IMR-90 (cell line): Measurements from ENCODE around the gene BTG3. TPM values are rescaled to one million over a fixed set of nuclear protein-coding genes. Genes with fewer than 3 reads are reported as not detected.

Source experiments
- ATAC-seq: fragments of 200-7000 bp; cut with Tn5 transposase; 2 replicates; pipeline ENCODE4 v1.9.1; 2020; ENCODE audit warnings: low read depth, mild to moderate bottlenecking, moderate library complexity
- BruUV-seq: library from RNA; stranded (reverse); fragments of 400-500 nt; replicated peaks from 2 replicates; lab custom pipeline; 2021; lab: Mats Ljungman, UMichigan
- CTCF ChIA-PET: fragments of 300-600 bp; formaldehyde crosslinking; extraction: SDS; loops from one replicate; lab custom pipeline; 2021; ENCODE audit warnings: antibody characterized with exemption; lab: Yijun Ruan, JAX
- POLR2A ChIA-PET: fragments of 300-600 bp; sonication (Branson Sonifier 250); formaldehyde crosslinking; loops from one replicate; lab custom pipeline; 2022; ENCODE audit warnings: antibody characterized with exemption; ENCODE audit not compliant: unreplicated experiment; lab: Charles Lee
- DNase-seq: peaks from one replicate; pipeline ENCODE4 v3.0.0; 2013
- H2AFZ ChIP-seq: replicated peaks from 2 replicates; pipeline ENCODE3; 2013; ENCODE audit warnings: low read length, mild to moderate bottlenecking; ENCODE audit not compliant: poor library complexity
- H2AK5ac ChIP-seq: 2 replicates; pipeline ENCODE4 v1.6.1; 2013; ENCODE audit warnings: low read depth, low read length, inconsistent platforms
- H2AK9ac ChIP-seq: replicated peaks from 2 replicates; pipeline ENCODE3; 2013; ENCODE audit warnings: mild to moderate bottlenecking, low read depth, low read length, moderate library complexity; ENCODE audit not compliant: poor library complexity
- H2BK120ac ChIP-seq: 2 replicates; pipeline ENCODE4 v1.6.1; 2013; ENCODE audit warnings: low read depth, low read length, inconsistent platforms
- H2BK15ac ChIP-seq: 3 replicates; pipeline ENCODE4 v1.6.1; 2013; ENCODE audit warnings: low read depth, low read length, inconsistent platforms
- H2BK20ac ChIP-seq: 2 replicates; pipeline ENCODE4 v1.6.1; 2013; ENCODE audit warnings: low read depth, mild to moderate bottlenecking, inconsistent platforms, low read length, moderate library complexity
- H2BK5ac ChIP-seq: 2 replicates; pipeline ENCODE4 v1.6.1; 2013; ENCODE audit warnings: mild to moderate bottlenecking, low read depth, low read length, inconsistent platforms; ENCODE audit not compliant: poor library complexity, severe bottlenecking
- H3K14ac ChIP-seq: replicated peaks from 2 replicates; pipeline ENCODE4 v1.6.1; 2013; ENCODE audit warnings: low read depth, low read length, inconsistent platforms
- H3K18ac ChIP-seq: 2 replicates; pipeline ENCODE4 v1.6.1; 2013; ENCODE audit warnings: low read depth, low read length, control low read depth
- H3K23ac ChIP-seq: 2 replicates; pipeline ENCODE4 v1.6.1; 2013; ENCODE audit warnings: low read depth, low read length, inconsistent platforms
- H3K27ac ChIP-seq: 2 replicates; pipeline ENCODE4 v1.5.1; 2013; ENCODE audit warnings: mild to moderate bottlenecking, control low read depth, low read length; ENCODE audit not compliant: insufficient read depth
- H3K27me3 ChIP-seq: 2 replicates; pipeline ENCODE4 v1.6.1; 2013; ENCODE audit warnings: low read length; ENCODE audit not compliant: control insufficient read depth, insufficient read depth
- H3K36me3 ChIP-seq: 2 replicates; pipeline ENCODE4 v1.6.1; 2013; ENCODE audit warnings: low read length, mixed read lengths; ENCODE audit not compliant: control insufficient read depth, insufficient read depth
- H3K4ac ChIP-seq: 2 replicates; pipeline ENCODE4 v1.6.1; 2013; ENCODE audit warnings: low read depth, low read length, inconsistent platforms
- H3K4me1 ChIP-seq: 2 replicates; pipeline ENCODE4 v1.6.1; 2013; ENCODE audit warnings: low read length, mixed read lengths; ENCODE audit not compliant: control insufficient read depth, insufficient read depth
- H3K4me2 ChIP-seq: 2 replicates; pipeline ENCODE4 v1.6.1; 2013; ENCODE audit warnings: low read depth, mild to moderate bottlenecking, control low read depth, low read length, moderate library complexity
- H3K4me3 ChIP-seq: 2 replicates; pipeline ENCODE4 v1.5.1; 2013; ENCODE audit warnings: low read depth, mild to moderate bottlenecking, control low read depth, low read length, moderate library complexity; ENCODE audit not compliant: insufficient read depth
- H3K56ac ChIP-seq: 2 replicates; pipeline ENCODE4 v1.6.1; 2013; ENCODE audit warnings: low read length, inconsistent platforms; ENCODE audit not compliant: insufficient read depth; ENCODE audit errors: extremely low read depth
- H3K79me1 ChIP-seq, 2 experiments: 2 replicates each; pipeline ENCODE4 v1.6.1; 2013; ENCODE audit warnings: low read length in 2 of 2, inconsistent platforms in 1 of 2, low read depth in 1 of 2
- H3K9ac ChIP-seq: 2 replicates; pipeline ENCODE4 v1.6.1; 2013; ENCODE audit warnings: low read depth, low read length, control low read depth
- H3K9me1 ChIP-seq: 2 replicates; pipeline ENCODE4 v1.6.1; 2013; ENCODE audit warnings: low read length, inconsistent platforms; ENCODE audit not compliant: insufficient read depth
- H3K9me3 ChIP-seq: 2 replicates; pipeline ENCODE4 v1.6.1; 2013; ENCODE audit warnings: low read length; ENCODE audit not compliant: control insufficient read depth, insufficient read depth
- H4K20me1 ChIP-seq: 2 replicates; pipeline ENCODE4 v1.6.1; 2013; ENCODE audit warnings: low read length, inconsistent platforms; ENCODE audit not compliant: insufficient read depth
- H4K5ac ChIP-seq: 2 replicates; pipeline ENCODE4 v1.6.1; 2013; ENCODE audit warnings: mild to moderate bottlenecking, low read depth, low read length, control low read depth
- H4K8ac ChIP-seq, 2 experiments: 2 replicates each; pipeline ENCODE4 v1.6.1; 2013; ENCODE audit warnings: low read depth in 2 of 2, low read length in 2 of 2, control low read depth in 1 of 2, inconsistent platforms in 1 of 2
- H4K91ac ChIP-seq: 2 replicates; pipeline ENCODE4 v1.6.1; 2013; ENCODE audit warnings: low read depth, low read length, inconsistent platforms; ENCODE audit not compliant: insufficient read depth
- BHLHE40 ChIP-seq: fragments of 150-350 bp; IDR thresholded peaks from 2 replicates; pipeline ENCODE4 v1.6.1; 2016; ENCODE audit warnings: mild to moderate bottlenecking, low read depth, low read length
- CEBPB ChIP-seq: IDR thresholded peaks from 2 replicates; pipeline ENCODE4 v1.6.1; 2012; ENCODE audit warnings: low read depth, low read length, improper control_type of control experiment
- CHD1 ChIP-seq: IDR thresholded peaks from 2 replicates; pipeline ENCODE4 v1.6.1; 2012; ENCODE audit warnings: low read depth, low read length, improper control_type of control experiment
- FOS ChIP-seq: fragments of 150-350 bp; IDR thresholded peaks from 2 replicates; pipeline ENCODE4 v1.6.1; 2016; ENCODE audit warnings: low read depth, low read length
- MAFK ChIP-seq: IDR thresholded peaks from 2 replicates; pipeline ENCODE4 v1.6.1; 2012; ENCODE audit warnings: low read depth, low read length, improper control_type of control experiment
- MAZ ChIP-seq: IDR thresholded peaks from 2 replicates; pipeline ENCODE4 v1.6.1; 2012; ENCODE audit warnings: low read depth, mild to moderate bottlenecking, low read length, improper control_type of control experiment, moderate library complexity, borderline replicate concordance
- MXI1 ChIP-seq: IDR thresholded peaks from 2 replicates; pipeline ENCODE4 v1.6.1; 2012; ENCODE audit warnings: low read depth, mild to moderate bottlenecking, low read length, moderate library complexity, borderline replicate concordance
- NFE2L2 ChIP-seq: fragments of 150-350 bp; IDR thresholded peaks from 2 replicates; pipeline ENCODE4 v1.6.1; 2016; ENCODE audit warnings: low read depth, mild to moderate bottlenecking, low read length
- POLR2A ChIP-seq: IDR thresholded peaks from 2 replicates; pipeline ENCODE4 v1.6.1; 2012; ENCODE audit warnings: mild to moderate bottlenecking, low read depth, low read length
- RAD21 ChIP-seq: IDR thresholded peaks from 2 replicates; pipeline ENCODE4 v1.6.1; 2012; ENCODE audit warnings: low read length, improper control_type of control experiment
- RCOR1 ChIP-seq: IDR thresholded peaks from 2 replicates; pipeline ENCODE4 v1.6.1; 2012; ENCODE audit warnings: mild to moderate bottlenecking, low read length, improper control_type of control experiment; ENCODE audit not compliant: insufficient replicate concordance
- RFX5 ChIP-seq: IDR thresholded peaks from 2 replicates; pipeline ENCODE4 v1.8.0; 2012; ENCODE audit warnings: low read depth, mild to moderate bottlenecking, low read length, moderate library complexity
- SMC3 ChIP-seq: fragments of 150-350 bp; IDR thresholded peaks from 2 replicates; pipeline ENCODE4 v1.6.1; 2016; ENCODE audit warnings: low read depth, mild to moderate bottlenecking, antibody characterized with exemption, low read length, moderate library complexity
- WGBS, 2 experiments: methylation state at CpG; one replicate each; pipeline versions ENCODE4 v1.1.5 to v1.1.7; 2013; ENCODE audit warnings: missing lambda C conversion rate in 2 of 2; ENCODE audit not compliant: insufficient read length in 1 of 2; ENCODE audit errors: extremely low coverage in 2 of 2; 5-methylcytosine and 5-hydroxymethylcytosine counted together
- dilution Hi-C: fragments of 300-500 bp; cut with HindIII; formaldehyde crosslinking; loops from one replicate; pipeline ENCODE4 v1.14.3; 2018; ENCODE audit warnings: low sequenced_read_pairs; ENCODE audit not compliant: unreplicated experiment
- in situ Hi-C: fragments of 300-500 bp; cut with MboI; formaldehyde crosslinking; loops from 3 replicates; pipeline ENCODE4 v1.14.3; 2019; ENCODE audit warnings: low sequenced_read_pairs, inconsistent platforms, mixed read lengths
- intact Hi-C: fragments of 100-400 bp; cut with micrococcal nuclease; formaldehyde crosslinking; loops from 2 replicates; pipeline ENCODE4 v1.10.0; 2022
- polyA plus RNA-seq, 3 experiments: library from polyadenylated mRNA; depleted of rRNA; stranded (reverse); fragments of >200 nt; gene quantifications; 2 replicates each; pipeline ENCODE4 v1.2.3, GENCODE V29; 2012; ENCODE audit warnings: low replicate concordance in 1 of 3
- total RNA-seq: library from RNA; depleted of rRNA; stranded (reverse); fragments of >200 nt; gene quantifications from 2 replicates; pipeline ENCODE4 v1.2.3, GENCODE V29; 2012
- TF ChIP-seq, protein P1 (sequence below): fragments of 150-350 bp; IDR thresholded peaks from 2 replicates; pipeline ENCODE4 v1.6.1; 2017; ENCODE audit warnings: mild to moderate bottlenecking, antibody characterized with exemption, low read length, low read depth
- TF ChIP-seq, protein P2 (sequence below): fragments of 150-350 bp; IDR thresholded peaks from 2 replicates; pipeline ENCODE4 v1.6.1; 2016; ENCODE audit warnings: low read depth, mild to moderate bottlenecking, low read length, moderate library complexity, borderline replicate concordance
- TF ChIP-seq, protein P3 (sequence below): conservative IDR thresholded peaks from 2 replicates; pipeline ENCODE4 v1.5.1; 2012; ENCODE audit warnings: mild to moderate bottlenecking, low read depth, low read length, improper control_type of control experiment

The BTG3 gene
- total and polyA plus RNA-seq, 2 of the 4 experiments (the other 2 are of a cell fraction) = 22.4 to 38.1 TPM

DNA sequence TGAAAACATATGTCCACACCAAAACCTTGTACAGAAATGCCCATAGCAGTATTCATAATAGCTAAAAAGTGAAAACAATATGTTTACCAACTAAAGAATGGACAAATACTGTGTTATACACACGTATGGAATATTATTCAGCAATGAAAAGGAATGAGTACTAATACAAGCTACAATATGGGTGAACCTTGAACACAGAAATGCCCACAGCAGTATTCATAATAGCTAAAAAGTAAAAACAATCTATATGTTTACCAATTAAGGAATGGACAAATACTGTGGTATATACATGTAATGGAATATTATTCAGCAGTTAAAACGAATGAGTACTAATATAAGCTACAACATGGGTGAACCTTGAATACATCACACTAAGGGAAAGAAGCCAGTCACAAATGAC is 3.0 kb downstream of the BTG3 start:
- no peak overlapping the region for H3K23ac ChIP-seq
- no peak overlapping the region for H3K14ac ChIP-seq
- TF ChIP-seq, protein P1, sequence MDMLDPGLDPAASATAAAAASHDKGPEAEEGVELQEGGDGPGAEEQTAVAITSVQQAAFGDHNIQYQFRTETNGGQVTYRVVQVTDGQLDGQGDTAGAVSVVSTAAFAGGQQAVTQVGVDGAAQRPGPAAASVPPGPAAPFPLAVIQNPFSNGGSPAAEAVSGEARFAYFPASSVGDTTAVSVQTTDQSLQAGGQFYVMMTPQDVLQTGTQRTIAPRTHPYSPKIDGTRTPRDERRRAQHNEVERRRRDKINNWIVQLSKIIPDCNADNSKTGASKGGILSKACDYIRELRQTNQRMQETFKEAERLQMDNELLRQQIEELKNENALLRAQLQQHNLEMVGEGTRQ = no peak
- TF ChIP-seq RAD21 = no peak
- no peak for TF ChIP-seq POLR2A
- no peak for TF ChIP-seq RFX5
- TF ChIP-seq SMC3 = no peak
- TF ChIP-seq MAZ = no peak
- TF ChIP-seq, protein P2, sequence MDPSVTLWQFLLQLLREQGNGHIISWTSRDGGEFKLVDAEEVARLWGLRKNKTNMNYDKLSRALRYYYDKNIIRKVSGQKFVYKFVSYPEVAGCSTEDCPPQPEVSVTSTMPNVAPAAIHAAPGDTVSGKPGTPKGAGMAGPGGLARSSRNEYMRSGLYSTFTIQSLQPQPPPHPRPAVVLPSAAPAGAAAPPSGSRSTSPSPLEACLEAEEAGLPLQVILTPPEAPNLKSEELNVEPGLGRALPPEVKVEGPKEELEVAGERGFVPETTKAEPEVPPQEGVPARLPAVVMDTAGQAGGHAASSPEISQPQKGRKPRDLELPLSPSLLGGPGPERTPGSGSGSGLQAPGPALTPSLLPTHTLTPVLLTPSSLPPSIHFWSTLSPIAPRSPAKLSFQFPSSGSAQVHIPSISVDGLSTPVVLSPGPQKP = no peak
- no peak for TF ChIP-seq CEBPB
- no peak for TF ChIP-seq CHD1
- no peak for TF ChIP-seq BHLHE40
- TF ChIP-seq MXI1 = no peak
- TF ChIP-seq, protein P3, sequence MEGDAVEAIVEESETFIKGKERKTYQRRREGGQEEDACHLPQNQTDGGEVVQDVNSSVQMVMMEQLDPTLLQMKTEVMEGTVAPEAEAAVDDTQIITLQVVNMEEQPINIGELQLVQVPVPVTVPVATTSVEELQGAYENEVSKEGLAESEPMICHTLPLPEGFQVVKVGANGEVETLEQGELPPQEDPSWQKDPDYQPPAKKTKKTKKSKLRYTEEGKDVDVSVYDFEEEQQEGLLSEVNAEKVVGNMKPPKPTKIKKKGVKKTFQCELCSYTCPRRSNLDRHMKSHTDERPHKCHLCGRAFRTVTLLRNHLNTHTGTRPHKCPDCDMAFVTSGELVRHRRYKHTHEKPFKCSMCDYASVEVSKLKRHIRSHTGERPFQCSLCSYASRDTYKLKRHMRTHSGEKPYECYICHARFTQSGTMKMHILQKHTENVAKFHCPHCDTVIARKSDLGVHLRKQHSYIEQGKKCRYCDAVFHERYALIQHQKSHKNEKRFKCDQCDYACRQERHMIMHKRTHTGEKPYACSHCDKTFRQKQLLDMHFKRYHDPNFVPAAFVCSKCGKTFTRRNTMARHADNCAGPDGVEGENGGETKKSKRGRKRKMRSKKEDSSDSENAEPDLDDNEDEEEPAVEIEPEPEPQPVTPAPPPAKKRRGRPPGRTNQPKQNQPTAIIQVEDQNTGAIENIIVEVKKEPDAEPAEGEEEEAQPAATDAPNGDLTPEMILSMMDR = no peak
- no peak for TF ChIP-seq FOS
- no peak for TF ChIP-seq NFE2L2
- no peak for TF ChIP-seq MAFK
- TF ChIP-seq RCOR1 = no peak
- no peaks in the 10 kb centered on the region for H3K9me3 ChIP-seq
- H4K20me1 ChIP-seq = no peaks in the 10 kb centered on the region; the same call in none of the 2 replicates
- H4K5ac ChIP-seq = no peak overlapping the region
- ChIA-PET POLR2A (no interaction called here), CTCF (no interaction called here)
- H3K79me1 ChIP-seq = peaks cover 15 to 17% of the 10 kb centered on the region in 2 experiments; a peak in 3 of 4 replicates
- no peak overlapping the region for H2BK20ac ChIP-seq
- no peak overlapping the region for H2AK5ac ChIP-seq
- H3K4ac ChIP-seq = no peak overlapping the region
- no peak overlapping the region for H3K56ac ChIP-seq
- DNase-seq = no peak
- H2BK5ac ChIP-seq = no peak overlapping the region
- no peak overlapping the region for H2AFZ ChIP-seq
- peaks cover 10% of the 10 kb centered on the region for H3K36me3 ChIP-seq
- intact Hi-C loops = loop anchor here (5.0 to 10.0 kb wide), 3 partner anchors 145 to 912 kb away; no protein-coding TSS in a partner anchor
- H3K27ac ChIP-seq = no peak overlapping the region
- no peak overlapping the region for H2AK9ac ChIP-seq
- dilution Hi-C loops = no loop called here
- no peak overlapping the region for H3K4me2 ChIP-seq
- H3K9ac ChIP-seq = no peak overlapping the region
- H4K91ac ChIP-seq = no peak overlapping the region
- in situ Hi-C loops = no loop called here
- no peak overlapping the region for H4K8ac ChIP-seq
- no peaks in the 10 kb centered on the region for H3K27me3 ChIP-seq
- peaks cover 3% of the 10 kb centered on the region for H3K9me1 ChIP-seq
- no CpG with 5 or more reads among the region's 2 CpGs for WGBS, 2 experiments
- H2BK15ac ChIP-seq = no peak overlapping the region
- H3K4me1 ChIP-seq = peaks cover 4% of the 10 kb centered on the region
- no peak overlapping the region for H3K18ac ChIP-seq
- no TSS peak for BruUV-seq
- H2BK120ac ChIP-seq = no peak overlapping the region
- no peak overlapping the region for H3K4me3 ChIP-seq
- no peak for ATAC-seq
